GM13976 (cell line): Measurements from ENCODE around the gene TMEM114.

Source experiments
- DNase-seq: peaks from one replicate; pipeline ENCODE4 v3.0.0; 2012; ENCODE audit warnings: low spot score
- in situ Hi-C: fragments of 300-500 bp; cut with MboI; formaldehyde crosslinking; loops from one replicate; pipeline ENCODE4 v1.12.0; 2022; ENCODE audit warnings: low sequenced_read_pairs, mixed read lengths, inconsistent platforms; ENCODE audit not compliant: unreplicated experiment
- TF ChIP-seq, protein P1 (sequence below): IDR thresholded peaks from 2 replicates; pipeline ENCODE4 v1.5.1; 2012; ENCODE audit warnings: borderline replicate concordance, mild to moderate bottlenecking; ENCODE audit not compliant: insufficient read depth; ENCODE audit errors: extremely low read depth, missing control alignments, control extremely low read depth

Gene TMEM114

DNA sequence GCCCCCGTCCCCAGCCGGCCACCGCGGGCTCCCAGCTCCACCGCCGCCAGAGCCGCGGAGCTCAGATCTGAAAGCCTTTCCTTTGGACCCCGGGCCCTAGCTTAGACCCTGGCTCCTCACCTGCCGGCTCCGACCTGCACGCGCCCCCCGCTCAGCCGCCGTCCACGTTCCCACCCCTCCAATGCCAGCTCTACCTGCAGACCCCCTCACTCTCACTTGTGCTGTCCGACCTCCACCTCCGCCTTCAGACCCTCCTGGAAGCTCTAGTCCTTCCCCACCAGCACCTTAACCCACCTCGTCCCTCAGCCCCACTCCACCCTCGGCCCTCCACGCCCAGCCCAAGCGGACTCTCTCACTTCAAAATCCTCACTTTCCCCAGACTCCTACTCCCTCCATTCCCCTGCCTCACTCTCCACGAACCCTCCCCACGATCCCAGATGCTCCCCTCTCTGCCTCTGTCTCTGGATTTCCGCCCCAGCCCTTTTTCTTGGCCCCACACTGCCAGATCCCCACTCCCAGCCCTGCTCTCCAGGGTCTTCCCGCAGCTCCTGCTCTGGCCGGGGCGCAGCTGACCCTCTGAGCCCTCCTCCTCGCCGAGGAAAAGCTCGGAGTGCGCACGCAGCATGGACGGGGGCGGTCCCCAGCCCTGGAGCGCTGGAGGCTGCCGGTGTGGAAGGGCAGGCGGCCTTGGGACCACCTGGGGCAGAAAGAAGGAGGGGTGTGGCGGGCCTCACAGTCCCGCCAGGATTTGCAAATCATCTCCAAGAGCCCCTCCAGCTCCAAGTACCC lies at the start of gene TMEM114:
Gene TMEM114, minus strand, starts transcription at position 612 of the 789 bp plus-strand sequence. CDS start 673 bp downstream, outside the sequence.
- TF ChIP-seq, protein P1, sequence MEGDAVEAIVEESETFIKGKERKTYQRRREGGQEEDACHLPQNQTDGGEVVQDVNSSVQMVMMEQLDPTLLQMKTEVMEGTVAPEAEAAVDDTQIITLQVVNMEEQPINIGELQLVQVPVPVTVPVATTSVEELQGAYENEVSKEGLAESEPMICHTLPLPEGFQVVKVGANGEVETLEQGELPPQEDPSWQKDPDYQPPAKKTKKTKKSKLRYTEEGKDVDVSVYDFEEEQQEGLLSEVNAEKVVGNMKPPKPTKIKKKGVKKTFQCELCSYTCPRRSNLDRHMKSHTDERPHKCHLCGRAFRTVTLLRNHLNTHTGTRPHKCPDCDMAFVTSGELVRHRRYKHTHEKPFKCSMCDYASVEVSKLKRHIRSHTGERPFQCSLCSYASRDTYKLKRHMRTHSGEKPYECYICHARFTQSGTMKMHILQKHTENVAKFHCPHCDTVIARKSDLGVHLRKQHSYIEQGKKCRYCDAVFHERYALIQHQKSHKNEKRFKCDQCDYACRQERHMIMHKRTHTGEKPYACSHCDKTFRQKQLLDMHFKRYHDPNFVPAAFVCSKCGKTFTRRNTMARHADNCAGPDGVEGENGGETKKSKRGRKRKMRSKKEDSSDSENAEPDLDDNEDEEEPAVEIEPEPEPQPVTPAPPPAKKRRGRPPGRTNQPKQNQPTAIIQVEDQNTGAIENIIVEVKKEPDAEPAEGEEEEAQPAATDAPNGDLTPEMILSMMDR: no peak
- DNase-seq: no peak
- in situ Hi-C loops: no loop called here

DNA sequence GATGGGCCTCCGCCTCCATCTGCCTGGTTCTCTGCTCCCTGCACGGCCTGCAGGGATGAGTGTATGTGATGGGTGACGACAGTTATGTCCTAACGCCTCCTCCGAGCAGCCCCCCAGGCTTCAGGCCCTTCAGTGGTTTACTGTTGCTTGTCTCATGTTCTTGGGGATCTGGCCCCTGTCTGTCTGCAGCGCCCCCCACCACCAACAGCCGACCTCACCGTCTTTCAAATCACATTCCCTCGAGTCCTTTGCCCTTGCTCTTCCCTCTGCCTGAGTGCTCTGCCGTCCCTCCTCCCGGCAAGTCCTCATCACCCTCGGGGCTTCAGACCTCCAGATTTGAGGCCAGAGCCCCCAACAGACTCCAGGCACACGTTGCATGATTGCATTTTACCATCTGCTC lies 49.4 kb upstream of the TMEM114 start:
- TF ChIP-seq, protein P1: no peak
- DNase-seq: no peak
- in situ Hi-C loops: no loop called here

DNA sequence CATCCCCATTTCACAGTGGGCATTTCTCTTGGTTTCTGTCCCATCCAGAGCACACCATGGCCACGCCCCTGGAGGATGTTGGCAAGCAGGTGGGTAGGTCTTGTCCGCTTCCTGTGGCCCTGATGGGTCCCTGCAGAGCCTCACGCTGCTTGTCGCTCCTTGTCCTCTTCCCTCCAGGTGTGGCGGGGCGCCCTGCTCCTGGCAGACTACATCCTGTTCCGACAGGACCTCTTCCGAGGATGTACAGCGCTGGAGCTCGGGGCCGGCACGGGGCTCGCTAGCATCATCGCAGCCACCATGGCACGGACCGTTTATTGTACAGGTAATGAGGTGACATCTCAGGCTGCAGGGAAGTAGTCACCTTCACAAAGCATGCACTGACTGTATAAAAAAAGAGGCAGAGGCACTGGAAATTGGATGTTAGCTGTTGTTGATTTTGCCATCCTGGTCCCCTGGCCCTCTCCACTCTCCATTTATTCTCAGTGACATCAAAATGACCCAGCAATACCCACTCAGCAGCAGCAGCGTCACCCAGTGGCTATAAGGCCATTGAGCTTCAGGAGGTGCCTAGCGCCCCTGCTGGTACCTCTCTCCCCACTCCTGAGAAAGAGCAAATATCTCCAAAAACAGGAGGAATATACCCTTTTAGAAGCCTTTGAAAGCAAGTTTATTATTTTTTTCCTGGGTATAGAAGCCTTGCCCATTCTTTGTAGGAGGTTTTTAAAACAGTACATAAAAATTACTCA lies 44.9 kb upstream of the TMEM114 start:
- in situ Hi-C loops: no loop called here
- TF ChIP-seq, protein P1: no peak
- DNase-seq: no peak

DNA sequence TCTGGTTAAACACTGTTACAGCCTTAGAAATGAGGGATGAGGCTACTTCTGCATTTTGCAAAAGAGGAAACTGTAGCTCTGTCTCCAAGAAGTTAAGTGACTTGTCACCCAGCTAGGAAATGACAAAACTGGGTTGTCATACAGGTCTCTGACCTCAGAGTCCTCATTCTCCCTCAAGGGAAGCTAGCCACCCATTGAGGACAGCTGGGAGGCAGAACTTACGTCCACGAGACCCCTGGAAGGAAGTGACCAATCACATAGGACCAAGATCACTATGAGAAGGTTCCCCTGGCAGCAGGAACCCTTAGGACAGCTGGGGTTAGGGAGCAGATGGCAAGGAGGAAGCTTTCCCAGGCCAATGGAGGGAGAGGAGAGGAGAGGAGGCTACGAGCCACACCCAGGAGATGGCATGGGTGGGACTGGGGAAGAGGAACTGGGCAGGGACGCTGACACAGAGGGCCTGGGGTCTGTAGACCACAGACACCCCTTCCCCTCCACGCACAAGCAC lies 42.4 kb upstream of the TMEM114 start:
- no peak for DNase-seq
- TF ChIP-seq, protein P1: no peak
- in situ Hi-C loops: no loop called here

DNA sequence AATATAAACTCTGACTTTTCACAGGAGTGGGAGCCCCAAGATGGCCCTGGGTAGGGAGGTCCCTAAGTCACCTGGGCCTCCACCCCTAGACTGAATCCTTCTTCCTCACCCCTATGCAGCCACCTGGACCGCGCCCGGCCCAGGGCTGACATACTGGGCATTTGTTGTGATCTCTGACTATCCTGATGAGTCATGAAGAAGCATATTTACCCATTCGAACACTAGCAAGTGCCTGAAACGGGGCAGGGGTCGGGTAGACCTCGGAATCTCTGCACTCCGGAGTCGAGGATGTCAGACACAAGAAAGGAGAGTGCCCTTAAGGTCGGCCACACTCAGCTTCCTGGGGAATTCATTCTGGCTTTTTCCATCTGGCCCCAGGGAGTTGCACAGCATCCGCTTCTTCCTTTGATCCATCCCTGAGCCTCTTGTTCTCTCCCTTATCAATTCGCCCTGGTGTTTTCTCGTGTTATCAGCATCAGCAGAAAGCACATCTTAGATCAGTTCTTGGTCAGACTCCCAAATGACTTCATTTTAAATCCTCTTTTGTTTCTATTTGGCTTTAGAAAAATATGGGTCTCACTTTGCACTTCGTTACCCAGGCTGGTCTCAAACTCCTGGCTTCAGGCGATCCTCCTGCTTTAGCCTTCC lies 41.6 kb upstream of the TMEM114 start:
- in situ Hi-C loops: no loop called here
- no peak for DNase-seq
- TF ChIP-seq, protein P1: no peak

DNA sequence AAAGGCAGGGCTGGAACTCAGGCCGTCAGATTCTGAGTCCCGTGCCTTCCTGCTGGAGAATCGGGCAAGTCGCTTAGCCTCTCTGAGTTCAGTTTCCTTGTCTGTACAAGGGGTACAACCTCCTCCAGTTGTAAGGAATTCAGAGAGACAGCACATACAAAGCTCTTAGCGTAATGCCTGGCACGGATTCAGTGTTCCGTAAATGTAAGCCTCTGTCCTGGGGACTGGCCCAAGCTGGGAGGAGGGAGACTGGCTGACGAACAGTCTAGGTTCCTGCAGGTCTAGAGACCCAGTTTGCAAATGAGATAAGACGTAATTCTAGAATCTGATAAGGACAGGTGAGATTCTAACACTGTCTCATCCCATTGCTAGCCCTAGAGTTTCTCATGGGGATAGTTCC lies 41.1 kb upstream of the TMEM114 start:
- DNase-seq: no peak
- TF ChIP-seq, protein P1: no peak
- in situ Hi-C loops: no loop called here
